HG03066 (cell line): Measurements from ENCODE around the gene ABHD11.
"Not testable (repeated sequence)": the region's sequence is repeated elsewhere in the genome, so short reads cannot be mapped to it uniquely, and the experiment has no call there.

Source experiments
- ATAC-seq: cut with Tn5 transposase; IDR thresholded peaks from one replicate; pipeline ENCODE4 v1.9.1; 2021; ENCODE audit warnings: low read depth; ENCODE audit not compliant: unreplicated experiment

Gene ABHD11, protein sequence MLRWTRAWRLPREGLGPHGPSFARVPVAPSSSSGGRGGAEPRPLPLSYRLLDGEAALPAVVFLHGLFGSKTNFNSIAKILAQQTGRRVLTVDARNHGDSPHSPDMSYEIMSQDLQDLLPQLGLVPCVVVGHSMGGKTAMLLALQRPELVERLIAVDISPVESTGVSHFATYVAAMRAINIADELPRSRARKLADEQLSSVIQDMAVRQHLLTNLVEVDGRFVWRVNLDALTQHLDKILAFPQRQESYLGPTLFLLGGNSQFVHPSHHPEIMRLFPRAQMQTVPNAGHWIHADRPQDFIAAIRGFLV

DNA sequence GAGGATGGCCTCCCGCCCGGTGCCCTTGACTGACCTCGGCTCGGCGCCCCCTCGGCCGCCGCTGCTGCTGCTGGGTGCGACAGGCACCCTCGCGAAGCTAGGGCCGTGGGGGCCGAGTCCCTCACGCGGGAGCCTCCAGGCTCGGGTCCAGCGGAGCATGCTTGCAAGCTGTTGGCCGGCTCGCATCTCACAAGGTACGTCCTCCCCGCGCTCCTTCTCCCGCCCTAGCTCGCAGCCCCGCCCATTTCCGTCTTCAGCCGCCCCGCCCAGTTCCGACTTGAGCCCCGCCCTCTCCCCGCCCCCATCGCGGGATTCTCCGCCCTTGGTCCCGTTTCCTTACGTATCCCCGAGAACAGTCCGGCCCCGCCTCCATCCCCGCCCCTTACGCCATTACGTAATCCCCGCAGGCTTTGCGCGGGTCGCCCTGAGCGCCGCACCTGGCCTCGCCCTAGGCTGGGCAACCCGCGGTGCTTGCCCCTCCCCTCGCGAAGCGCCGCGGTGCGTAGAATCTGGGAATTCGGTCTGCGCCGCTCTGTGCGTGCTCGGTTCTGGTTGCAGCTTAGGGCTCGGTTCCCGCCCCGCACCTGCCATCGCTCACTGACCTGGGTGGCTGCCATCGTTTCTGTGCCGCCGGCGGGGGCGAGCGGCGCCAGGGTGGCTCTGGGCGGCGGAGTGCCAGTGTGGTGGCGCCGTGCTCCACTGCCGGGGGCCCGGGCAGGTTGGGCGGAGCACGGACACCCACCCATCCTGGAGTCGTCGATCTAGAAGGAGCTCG is at the start of gene ABHD11:
TSS of gene ABHD11 (minus strand) at position 191 of the 775 bp plus-strand sequence. CDS start at position 159, 32 bp downstream.
- peak; percentile 76 for ATAC-seq

DNA sequence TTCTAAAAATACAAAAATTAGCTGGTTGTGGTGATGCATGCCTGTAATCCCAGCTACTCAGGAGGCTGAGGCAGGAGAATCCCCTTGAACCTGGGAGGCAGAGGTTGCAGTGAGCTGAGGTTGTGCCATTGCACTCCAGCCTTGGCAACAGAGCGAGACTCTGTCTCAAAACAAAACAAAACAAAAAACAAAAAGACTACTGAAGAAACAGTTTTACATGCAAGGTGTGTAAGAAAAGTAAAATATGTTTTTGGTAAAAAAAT is 49.1 kb upstream of the ABHD11 start:
- ATAC-seq: not testable (repeated sequence)

DNA sequence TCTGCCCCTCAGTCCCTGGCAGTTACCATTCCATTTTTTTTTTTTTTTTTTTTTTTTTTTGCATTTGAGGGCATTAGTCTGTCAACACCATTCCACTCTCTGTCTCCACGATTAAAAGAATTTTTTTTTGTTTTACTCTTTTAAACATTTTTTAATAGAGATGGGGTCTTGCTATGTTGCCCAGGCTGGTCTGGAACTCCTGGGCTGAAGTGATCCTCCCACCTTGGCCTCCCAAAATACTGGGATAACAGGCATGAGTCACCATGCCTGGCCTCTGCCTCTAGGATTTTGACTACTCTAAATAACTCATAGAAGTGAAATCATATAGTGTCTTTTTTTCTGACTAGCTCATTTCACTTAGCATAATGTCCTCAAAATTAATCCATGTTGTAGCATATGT is 48.0 kb upstream of the ABHD11 start:
- ATAC-seq: no peak

DNA sequence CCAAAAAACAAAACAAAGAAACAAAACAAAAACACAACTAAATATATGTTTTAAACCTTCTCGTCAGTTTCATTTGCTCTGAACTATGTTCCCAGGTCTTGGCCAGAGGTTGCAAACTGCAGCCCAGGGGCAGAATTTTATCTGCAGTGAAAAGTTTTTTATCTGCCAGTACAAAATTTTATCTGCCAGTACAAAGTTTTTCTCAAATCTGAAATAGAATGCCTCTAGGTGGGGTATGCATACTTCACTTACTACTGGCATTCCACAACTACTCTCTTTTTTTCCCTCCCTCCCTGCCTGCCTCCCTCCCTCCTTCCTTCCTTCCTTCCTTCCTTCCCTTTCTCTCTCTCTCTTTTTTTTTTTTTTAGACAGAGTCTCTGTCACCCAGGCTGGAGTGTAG is 40.9 kb upstream of the ABHD11 start:
- ATAC-seq: no peak

DNA sequence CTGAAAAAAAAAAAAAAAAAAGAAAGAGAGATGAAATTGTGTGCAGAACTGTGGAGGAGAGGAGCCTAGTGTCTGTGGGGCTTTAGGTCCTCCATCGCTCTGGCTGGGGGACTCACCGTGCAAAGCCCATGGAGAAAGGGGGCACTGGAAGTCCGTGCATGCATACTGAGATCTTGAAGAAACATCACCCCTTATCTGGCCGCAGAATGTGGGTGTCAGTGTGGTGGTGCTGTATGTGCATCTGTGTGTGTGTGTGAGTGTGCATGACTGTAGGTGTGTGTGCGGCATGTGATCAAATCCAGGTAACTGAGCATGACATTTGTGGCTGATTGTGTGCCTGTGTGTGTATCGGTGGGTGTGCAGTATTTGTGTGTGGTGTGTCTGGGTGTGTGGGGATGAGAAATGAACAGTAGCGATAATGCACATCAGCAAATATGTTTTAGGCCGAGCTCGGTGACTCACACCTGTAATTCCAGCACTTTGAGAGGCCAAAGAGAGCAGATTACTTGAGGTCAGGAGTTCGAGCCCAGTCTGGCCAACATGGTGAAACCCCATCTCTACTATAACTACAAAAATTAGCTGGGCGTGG is 40.3 kb upstream of the ABHD11 start:
- ATAC-seq: no peak

DNA sequence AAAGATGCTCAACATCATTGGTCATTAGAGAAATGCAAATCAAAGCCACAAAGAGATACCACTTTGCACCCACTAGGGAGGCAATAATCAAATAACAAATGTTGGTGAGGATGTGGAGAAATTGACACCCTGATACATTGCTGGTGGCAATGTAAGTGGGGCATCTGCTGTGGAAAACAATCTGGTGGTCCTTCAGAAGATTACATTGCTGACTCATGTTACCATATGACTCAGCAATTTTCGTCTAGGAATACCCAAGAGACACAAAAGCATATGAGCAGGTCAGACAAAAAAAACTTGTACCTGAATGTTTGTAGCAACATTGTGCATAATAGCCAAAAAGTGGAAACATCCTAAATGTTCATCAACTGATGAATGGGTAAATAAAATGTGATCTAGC is 36.3 kb upstream of the ABHD11 start:
- no peak for ATAC-seq

DNA sequence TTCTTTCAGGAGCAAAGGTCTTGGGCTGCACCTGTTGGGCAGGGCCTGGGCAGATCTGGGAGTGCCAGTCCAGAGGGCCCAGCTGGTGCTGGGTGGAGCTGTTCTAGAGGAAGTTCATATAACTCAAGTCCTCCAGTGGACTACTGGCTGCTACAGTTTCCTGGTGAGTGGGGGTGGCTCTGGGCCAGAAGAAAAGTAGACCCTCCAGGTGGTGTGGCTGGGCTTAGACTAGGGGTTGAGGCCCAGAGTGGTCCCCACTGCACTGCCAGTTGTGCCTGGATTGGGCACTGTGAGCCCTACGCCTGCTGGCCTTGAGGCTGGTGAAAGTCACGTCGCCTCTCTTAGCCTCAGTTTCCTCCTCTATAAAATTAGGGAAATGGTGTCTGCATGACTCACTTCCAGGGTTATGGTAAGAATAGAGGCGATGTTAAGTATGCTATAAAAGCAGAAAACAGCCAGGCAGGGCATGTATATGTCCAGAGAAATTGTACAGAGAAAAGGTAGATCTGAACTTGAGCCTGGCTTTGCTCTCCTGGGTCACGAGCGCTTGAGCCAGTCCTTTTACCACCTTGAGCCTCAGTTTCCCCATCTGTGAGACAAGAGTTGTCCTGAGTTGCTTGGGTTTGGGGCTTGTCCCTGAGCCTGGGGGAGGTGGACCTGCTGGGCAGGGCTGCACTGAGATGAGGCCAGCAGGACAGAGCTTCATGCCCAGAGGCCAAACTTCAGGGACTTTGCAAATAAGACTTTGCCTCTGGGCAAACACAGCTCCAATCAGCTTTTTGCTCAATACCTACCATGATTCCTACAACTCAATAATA is 35.3 kb upstream of the ABHD11 start:
- ATAC-seq: no peak

DNA sequence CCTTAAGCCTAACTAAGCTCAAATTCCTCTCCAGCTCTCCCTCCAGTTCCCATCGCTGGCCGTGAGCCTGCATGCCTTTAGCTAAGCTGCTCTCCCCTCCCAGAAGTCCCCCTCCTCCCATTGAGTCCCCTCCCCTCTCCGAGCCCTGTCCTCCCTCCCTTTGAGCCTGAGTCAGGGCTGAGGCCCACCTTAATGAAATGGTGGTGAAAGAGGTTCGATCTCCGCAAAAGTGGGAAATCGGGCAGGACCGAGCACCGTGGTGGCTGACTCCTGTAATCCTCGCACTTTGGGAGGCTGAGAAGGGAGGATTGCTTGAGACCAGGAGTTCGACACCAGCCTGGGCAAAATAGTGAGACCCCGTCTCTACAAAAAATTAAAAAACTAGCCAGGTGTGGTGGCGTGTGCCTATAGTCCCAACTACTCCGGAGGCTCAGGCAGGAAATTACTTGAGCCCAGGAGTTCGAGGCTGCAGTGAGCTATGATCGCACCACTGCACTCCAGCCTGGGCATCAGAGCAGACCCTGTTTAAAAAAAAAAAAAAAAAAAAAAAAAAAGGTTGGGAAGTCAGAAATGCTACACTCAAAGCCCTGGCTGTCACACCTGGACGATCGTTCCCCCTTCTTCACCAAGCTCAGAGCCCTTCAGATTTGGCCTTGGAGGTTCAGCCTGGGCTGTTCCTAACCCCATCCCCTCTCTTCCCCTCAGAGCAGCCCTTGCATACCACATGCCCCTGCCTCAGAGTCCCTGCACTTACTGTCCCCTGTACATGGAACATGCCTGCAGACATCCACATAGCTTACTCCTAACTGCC is 32.5 kb upstream of the ABHD11 start:
- no peak for ATAC-seq

DNA sequence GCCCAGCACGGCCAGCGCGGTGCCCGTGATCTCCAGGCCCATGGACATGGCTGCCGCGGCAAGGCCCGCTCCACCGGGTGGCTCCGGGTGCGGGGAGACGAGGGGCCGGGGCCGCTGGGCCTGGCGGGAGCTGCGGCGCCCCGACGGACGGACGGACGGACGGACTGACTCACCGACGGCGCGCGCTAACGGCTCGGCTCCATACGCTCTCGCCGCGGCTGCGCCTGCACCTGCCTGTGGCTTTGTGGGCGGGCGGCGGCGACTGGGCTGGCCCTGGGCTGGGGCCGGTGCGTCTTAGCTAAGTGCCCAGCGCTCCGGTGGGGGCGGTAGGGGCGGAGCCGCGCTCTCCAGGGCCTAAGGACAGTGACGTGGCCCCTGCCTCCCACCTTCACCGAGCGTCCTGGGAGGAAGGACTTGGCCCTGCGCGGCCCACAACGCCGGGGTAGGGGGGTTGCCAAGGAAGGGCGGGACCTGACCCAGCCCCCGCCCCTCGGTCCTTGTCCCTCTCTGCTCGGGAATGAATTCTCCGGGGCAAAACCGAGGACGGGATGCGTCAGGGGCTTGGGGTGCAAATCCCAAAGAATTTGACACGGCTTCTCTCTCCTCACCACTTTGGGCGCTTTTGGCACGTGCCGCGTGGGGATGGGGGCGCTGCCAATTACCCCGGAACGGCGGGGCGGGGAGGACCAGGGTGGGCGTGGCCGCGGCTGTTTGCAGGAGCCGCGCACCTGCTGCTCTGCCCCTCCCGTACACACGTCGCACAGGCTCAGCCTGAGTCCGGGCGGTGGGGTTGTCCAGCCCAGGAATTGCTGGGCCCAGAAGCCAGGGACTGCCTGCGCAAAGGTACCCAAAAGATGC is 31.6 kb upstream of the ABHD11 start, which contains the start of gene CLDN3:
TSS of gene CLDN3 (minus strand) at position 269 of the 858 bp plus-strand sequence. CDS start at position 48, 221 bp downstream.
- ATAC-seq: no peak

DNA sequence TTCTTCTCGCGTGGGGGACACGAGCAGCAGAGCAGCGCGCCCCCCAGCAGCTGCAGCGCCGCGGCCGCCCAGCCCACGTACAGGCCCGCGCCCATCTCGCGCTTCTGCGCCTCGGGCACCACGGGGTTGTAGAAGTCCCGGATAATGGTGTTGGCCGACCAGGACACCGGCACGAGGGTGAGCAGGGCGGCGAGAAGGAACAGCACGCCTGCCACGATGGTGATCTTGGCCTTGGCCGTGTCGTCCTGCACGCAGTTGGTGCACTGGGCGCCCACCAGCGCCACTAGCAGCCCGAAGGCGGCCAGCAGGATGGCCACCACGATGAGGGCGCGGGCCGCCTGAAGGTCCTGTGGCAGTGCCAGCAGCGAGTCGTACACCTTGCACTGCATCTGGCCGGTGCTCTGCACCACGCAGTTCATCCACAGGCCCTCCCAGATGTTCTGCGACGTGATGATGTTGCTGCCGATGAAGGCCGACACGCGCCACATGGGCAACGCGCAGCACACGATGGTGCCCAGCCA is 30.9 kb upstream of the ABHD11 start:
- ATAC-seq: no peak

DNA sequence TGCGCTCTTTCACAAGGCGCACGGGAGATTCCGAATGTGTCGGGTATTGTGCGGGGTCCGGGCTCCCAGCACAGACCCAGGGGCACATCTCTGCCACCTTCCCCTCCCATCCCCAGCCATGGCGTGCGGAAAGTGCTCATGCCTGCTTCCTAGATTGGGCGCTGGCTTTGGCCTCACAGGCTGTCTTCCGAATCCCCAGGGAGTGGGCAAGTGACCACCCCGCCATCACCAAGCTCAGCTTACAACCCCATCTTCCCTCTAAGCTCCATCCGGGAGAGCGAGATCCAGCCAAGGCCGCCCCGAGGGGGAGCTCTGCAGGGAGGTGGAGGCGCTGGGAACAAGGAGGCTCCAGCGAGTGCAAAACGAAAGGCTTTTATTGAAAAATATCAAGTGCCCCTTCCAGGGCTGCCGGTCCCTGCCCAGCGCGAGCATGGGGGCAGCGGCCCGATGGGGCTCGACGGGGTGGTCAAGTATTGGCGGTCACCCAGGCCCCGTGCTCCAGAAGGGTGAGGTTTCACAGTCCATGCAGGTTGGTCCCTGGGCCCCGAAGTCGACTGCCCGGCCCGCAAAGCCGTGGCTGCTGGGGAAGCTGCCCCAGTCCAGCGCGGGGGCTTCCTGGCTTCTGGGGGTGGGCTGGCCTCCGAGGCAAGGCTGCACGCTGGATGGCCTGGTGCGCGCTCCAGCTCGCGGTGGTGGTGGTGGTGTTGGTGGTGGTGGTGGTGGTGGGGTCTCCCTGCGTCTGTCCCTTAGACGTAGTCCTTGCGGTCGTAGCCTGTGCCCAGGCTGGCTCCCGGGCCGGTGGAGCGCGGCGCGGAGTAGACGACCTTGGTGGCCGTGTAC is 30.3 kb upstream of the ABHD11 start:
- ATAC-seq: no peak

DNA sequence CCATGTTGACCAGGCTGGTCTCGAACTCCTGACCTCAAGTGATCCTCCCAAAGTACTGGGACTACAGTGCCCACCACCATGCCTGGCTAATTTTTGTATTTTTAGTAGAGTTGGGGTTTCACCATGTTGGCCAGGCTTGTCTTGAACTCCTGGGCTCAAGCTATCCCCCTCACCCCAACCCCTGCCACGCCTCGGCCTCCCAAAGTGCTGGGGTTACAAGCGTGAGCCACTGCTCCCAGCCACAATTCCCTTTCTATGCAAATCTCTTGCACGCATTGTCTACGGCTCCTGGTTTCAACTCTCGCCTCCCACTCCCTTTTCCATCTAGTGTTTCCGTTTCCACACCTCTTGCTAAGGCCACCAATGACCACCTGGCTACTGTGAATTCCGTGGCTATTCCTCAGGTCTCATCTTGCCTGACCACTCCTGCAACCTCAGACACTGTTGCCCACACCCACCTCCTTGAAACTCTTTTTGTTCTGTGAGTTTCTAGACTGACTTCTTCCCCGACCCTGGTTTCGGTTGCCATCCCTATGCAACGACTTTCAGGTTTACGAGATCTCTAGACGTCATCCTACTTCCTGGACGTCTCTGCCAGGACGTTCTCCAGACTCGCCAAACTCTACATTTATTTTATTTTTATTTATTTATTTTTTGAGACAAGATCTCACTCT is 28.1 kb upstream of the ABHD11 start:
- no peak for ATAC-seq

DNA sequence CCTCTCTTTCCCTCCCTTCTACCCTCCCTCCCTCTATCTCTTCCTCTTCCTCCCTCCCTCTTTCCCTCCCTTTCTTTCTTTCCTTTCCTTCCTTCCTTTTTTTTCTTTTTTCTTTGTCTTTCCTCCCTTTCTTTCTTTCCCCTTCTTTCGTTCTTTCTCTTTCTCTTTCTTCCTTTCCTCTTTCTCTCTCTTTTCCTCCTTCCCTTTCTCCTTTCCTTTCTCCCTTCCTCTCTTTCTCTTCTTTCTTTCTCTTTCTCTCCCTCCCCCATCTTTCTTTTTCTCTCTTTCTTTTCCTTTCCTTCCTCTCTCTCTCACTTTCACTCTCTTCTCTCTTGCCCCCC is 24.0 kb upstream of the ABHD11 start:
- ATAC-seq: no peak

DNA sequence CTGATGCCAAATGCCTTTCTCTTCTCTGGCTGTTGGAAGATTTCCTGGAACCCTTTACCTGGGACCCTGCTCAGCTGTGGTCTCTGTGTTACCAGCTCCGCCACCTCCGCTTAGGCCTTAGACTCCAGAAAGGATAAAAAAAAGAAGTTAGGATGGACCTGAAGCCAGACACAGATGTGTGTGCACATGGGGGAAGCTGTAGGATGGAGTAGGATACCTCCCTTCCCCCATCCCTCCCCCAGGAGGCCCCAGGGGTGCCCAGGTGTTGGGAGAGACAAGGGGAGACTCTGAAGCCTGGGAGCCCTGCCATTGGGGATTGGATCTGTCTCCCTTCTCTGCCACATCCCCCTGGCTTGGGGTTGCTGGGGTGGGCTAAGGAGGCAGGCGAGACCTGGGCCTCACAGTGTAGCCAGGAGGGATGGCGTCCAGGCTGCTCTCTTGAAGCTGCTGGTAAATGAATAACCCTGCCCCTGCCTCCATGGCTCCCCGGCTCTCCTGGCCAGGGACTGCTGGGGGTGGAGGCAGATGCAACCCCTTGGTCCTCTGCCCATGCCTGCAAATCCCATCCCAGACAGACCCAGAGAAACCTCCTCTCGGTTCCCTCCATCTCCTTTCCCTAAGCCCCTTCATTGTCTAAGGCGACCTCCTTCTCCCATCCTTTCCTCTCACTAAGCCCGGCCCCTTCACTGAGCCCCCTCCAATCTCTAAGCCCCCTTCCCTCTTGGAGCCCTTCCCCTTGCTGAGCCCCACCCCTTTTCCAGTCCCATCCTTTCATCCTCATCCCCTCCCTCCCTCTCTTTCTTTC is 23.5 kb upstream of the ABHD11 start:
- no peak for ATAC-seq

DNA sequence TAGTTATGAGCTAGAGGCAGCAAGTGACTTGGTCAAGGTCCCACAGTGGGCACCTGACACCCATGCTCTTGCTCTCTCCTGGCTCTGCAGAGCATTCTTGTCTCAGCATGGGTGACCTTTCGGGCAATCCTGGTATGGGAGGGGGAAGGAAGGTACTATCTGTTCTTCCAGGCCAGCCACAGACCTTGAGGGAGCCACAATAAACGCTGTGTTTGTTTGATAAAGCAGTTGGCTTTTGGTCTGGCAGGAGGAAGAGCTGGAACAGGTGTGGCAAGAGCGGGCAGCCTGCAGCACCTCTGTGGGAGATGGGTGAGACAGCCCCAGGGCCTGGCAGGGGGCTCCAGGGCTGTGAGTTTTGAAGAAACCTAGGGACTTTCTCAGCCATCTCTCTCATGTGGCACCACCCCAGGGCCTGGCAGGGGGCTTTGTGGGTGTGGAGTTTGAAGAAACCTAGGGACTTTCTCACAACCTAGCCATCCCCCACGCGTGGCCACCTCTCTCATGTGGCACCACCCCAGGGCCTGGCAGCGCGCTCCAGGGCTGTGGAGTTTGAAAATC is 20.1 kb upstream of the ABHD11 start:
- no peak for ATAC-seq

DNA sequence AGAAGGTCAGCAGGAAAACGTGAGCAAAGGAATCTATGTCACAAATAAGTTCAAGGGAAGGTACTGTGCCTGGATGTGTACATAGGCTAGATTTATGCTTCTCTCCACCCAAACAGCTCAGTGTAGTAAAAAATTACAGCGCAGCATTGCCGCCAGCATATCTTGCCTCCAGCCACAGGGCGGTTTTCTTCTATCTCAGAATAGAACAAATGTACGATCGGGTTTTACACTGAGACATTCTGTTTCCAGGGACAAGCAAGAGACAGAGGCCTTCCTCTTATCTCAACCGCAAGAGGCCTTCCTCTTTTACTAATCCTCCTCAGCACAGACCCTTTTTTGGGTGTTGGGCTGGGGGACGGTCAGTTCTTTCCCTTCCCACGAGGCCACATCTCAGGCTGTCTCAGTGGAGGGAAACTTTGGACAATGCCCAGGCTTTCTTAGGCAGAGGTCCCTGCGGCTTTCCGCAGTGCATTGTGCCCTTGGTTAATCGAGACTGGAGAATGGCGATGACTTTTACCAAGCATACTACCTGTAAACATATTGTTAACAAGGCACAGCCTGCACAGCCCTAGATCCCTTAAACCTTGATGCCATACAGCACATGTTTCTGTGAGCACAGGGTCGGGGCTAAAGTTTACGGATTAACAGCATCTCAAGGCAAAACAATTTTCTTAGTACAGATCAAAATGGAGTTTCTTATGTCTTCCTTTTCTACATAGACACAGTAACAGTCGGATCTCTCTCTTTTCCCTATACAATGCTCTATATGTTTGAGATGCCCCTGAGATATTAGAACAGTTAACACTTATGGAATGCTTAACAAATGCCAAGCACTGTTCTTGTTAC is 11.6 kb upstream of the ABHD11 start:
- no peak for ATAC-seq
